Neuronal stem cell (in vitro differentiated cells): ENCODE data around the gene FOXP2.

ENCODE experiments used
- DNase-seq: peaks from one replicate; pipeline ENCODE4 v3.0.0-alpha.2; 2013; ENCODE audit warnings: low spot score
- H2AFZ ChIP-seq: one replicate; pipeline ENCODE4 v1.6.1; 2013; ENCODE audit warnings: mild to moderate bottlenecking, low read length, inconsistent platforms
- H2AK5ac ChIP-seq: 2 replicates; pipeline ENCODE4 v1.6.1; 2013; ENCODE audit warnings: low read depth, mild to moderate bottlenecking, inconsistent platforms, low read length, moderate library complexity, mixed read lengths
- H2BK120ac ChIP-seq: 2 replicates; pipeline ENCODE4 v1.6.1; 2013; ENCODE audit warnings: low read depth, mild to moderate bottlenecking, inconsistent platforms, low read length, moderate library complexity, mixed read lengths
- H2BK12ac ChIP-seq: one replicate; pipeline ENCODE4 v1.6.1; 2013; ENCODE audit warnings: low read length, inconsistent platforms
- H2BK15ac ChIP-seq: 2 replicates; pipeline ENCODE4 v1.6.1; 2013; ENCODE audit warnings: mild to moderate bottlenecking, low read length, inconsistent platforms, mixed read lengths
- H2BK5ac ChIP-seq: one replicate; pipeline ENCODE4 v1.6.1; 2013; ENCODE audit warnings: inconsistent platforms, mild to moderate bottlenecking, low read length, moderate library complexity
- H3K14ac ChIP-seq: one replicate; pipeline ENCODE4 v1.6.1; 2013; ENCODE audit warnings: low read length, inconsistent platforms
- H3K18ac ChIP-seq: 2 replicates; pipeline ENCODE4 v1.6.1; 2013; ENCODE audit warnings: low read length, inconsistent platforms
- H3K23ac ChIP-seq: 2 replicates; pipeline ENCODE4 v1.6.1; 2013; ENCODE audit warnings: low read depth, mild to moderate bottlenecking, mixed read lengths, low read length, inconsistent platforms; ENCODE audit not compliant: poor library complexity
- H3K27ac ChIP-seq: replicated peaks from 3 replicates; pipeline ENCODE4 v1.5.1; 2013; ENCODE audit warnings: low read length, inconsistent platforms
- H3K27me3 ChIP-seq, 3 experiments: 2 replicates each; pipeline ENCODE4 v1.6.1; 2013; ENCODE audit warnings: low read length in 3 of 3, mild to moderate bottlenecking in 2 of 3, inconsistent platforms in 1 of 3, low read depth in 1 of 3, mixed read lengths in 1 of 3, moderate library complexity in 1 of 3; ENCODE audit not compliant: control insufficient read depth in 3 of 3, insufficient read depth in 3 of 3
- H3K36me3 ChIP-seq, 2 donors: replicated peaks in 1 of 2; 2 replicates each; pipeline ENCODE4 v1.6.1; 2013; ENCODE audit warnings: low read length in 2 of 2; ENCODE audit not compliant: control insufficient read depth in 2 of 2, insufficient read depth in 2 of 2
- H3K4ac ChIP-seq: 2 replicates; pipeline ENCODE4 v1.6.1; 2013; ENCODE audit warnings: inconsistent platforms, mild to moderate bottlenecking, low read length, moderate library complexity
- H3K4me1 ChIP-seq, 2 donors: 1 replicate in 1 of 2; 2 replicates in 1 of 2; pipeline ENCODE4 v1.6.1; 2013; ENCODE audit warnings: low read length in 2 of 2, low read depth in 1 of 2; ENCODE audit not compliant: control insufficient read depth in 2 of 2, insufficient read depth in 1 of 2
- H3K4me2 ChIP-seq: one replicate; pipeline ENCODE4 v1.6.1; 2013; ENCODE audit warnings: mild to moderate bottlenecking, low read length, inconsistent platforms; ENCODE audit not compliant: insufficient read depth, poor library complexity, severe bottlenecking
- H3K4me3 ChIP-seq, 2 donors: 2 replicates each; pipeline ENCODE4 v1.5.1; 2013; ENCODE audit warnings: low read length in 2 of 2, mild to moderate bottlenecking in 2 of 2, inconsistent platforms in 1 of 2, moderate library complexity in 1 of 2
- H3K79me1 ChIP-seq: one replicate; pipeline ENCODE4 v1.6.1; 2013; ENCODE audit warnings: low read depth, mild to moderate bottlenecking, inconsistent platforms, low read length, moderate library complexity
- H3K9ac ChIP-seq: one replicate; pipeline ENCODE4 v1.6.1; 2013; ENCODE audit warnings: mild to moderate bottlenecking, low read depth, low read length, inconsistent platforms; ENCODE audit not compliant: poor library complexity
- H3K9me3 ChIP-seq, 2 donors: replicated peaks in 1 of 2; 2 replicates each; pipeline versions ENCODE3 to v1.6.1; 2013; ENCODE audit warnings: low read length in 2 of 2, mild to moderate bottlenecking in 2 of 2, inconsistent platforms in 1 of 2, low read depth in 1 of 2, mixed read lengths in 1 of 2, moderate library complexity in 1 of 2; ENCODE audit not compliant: control insufficient read depth in 2 of 2, insufficient read depth in 1 of 2
- H4K8ac ChIP-seq: one replicate; pipeline ENCODE4 v1.6.1; 2013; ENCODE audit warnings: low read depth, mild to moderate bottlenecking, inconsistent platforms, low read length, moderate library complexity
- H4K91ac ChIP-seq: one replicate; pipeline ENCODE4 v1.6.1; 2013; ENCODE audit warnings: low read length, low read depth, mild to moderate bottlenecking, inconsistent platforms; ENCODE audit not compliant: poor library complexity
- WGBS, 2 donors: extraction: QIAGEN DNeasy Blood & Tissue Kit; methylation state at CpG; one replicate each; pipeline ENCODE4 v1.1.7; 2013; ENCODE audit warnings: missing lambda C conversion rate in 2 of 2, mixed read lengths in 1 of 2; ENCODE audit not compliant: insufficient read length in 2 of 2, insufficient replicate concordance in 1 of 2; ENCODE audit errors: extremely low coverage in 2 of 2; 5-methylcytosine and 5-hydroxymethylcytosine counted together

The FOXP2 gene

GRCh38 chr7:114533131-114533530 is 118.5 kb downstream of the FOXP2 start:
- Histone ChIP-seq H3K4me1 (peaks cover 0 to 29% of the 10 kb centered on the region in 2 donors), H3K23ac (no peak overlapping the region), H4K91ac (no peak overlapping the region), H3K36me3 (no peaks in the 10 kb centered on the region), H3K14ac (no peak overlapping the region), H3K4ac (no peak overlapping the region), H2BK15ac (no peak overlapping the region), H3K27me3 (no peaks in the 10 kb centered on the region), H2AFZ (no peak overlapping the region), H2BK5ac (no peak overlapping the region), H2AK5ac (no peak overlapping the region), H3K4me2 (no peak overlapping the region), H3K4me3 (no peak overlapping the region), H3K79me1 (no peaks in the 10 kb centered on the region), H2BK12ac (no peak overlapping the region), H4K8ac (no peak overlapping the region), H3K18ac (no peak overlapping the region), H3K9me3 (no peaks in the 10 kb centered on the region), H2BK120ac (no peak overlapping the region), H3K9ac (no peak overlapping the region), H3K27ac (no peak overlapping the region)
- WGBS, 2 donors, result no CpG with 5 or more reads among the region's 3 CpGs
- DNase-seq, result no peak

- H3K27ac ChIP-seq, result no peak overlapping the region
- H2BK15ac ChIP-seq, result no peak overlapping the region
- H4K91ac ChIP-seq, result no peak overlapping the region
- no peak overlapping the region for H4K8ac ChIP-seq
- no CpG with 5 or more reads among the region's 2 CpGs for WGBS, 2 donors
- DNase-seq, result no peak
- H3K4me3 ChIP-seq, result no peak overlapping the region
- no peak overlapping the region for H2BK5ac ChIP-seq
- H2BK12ac ChIP-seq, result no peak overlapping the region
- H3K79me1 ChIP-seq, result no peaks in the 10 kb centered on the region
- no peak overlapping the region for H3K4me2 ChIP-seq
- no peak overlapping the region for H3K14ac ChIP-seq
- H3K9ac ChIP-seq, result no peak overlapping the region
- no peak overlapping the region for H3K18ac ChIP-seq
- no peak overlapping the region for H3K23ac ChIP-seq
- H3K4me1 ChIP-seq, result peaks cover 0 to 29% of the 10 kb centered on the region in 2 donors
- no peaks in the 10 kb centered on the region for H3K9me3 ChIP-seq
- no peak overlapping the region for H2BK120ac ChIP-seq
- H3K27me3 ChIP-seq, result no peaks in the 10 kb centered on the region
- no peak overlapping the region for H2AK5ac ChIP-seq
- H3K4ac ChIP-seq, result no peak overlapping the region
- H3K36me3 ChIP-seq, result no peaks in the 10 kb centered on the region
- no peak overlapping the region for H2AFZ ChIP-seq
These were observed 120.3 kb downstream of the FOXP2 start for GRCh38 chr7:114534953-114535352.

- H3K9me3 ChIP-seq, result no peaks in the 10 kb centered on the region
- no peak overlapping the region for H3K23ac ChIP-seq
- H2AFZ ChIP-seq, result no peak overlapping the region
- H3K4me3 ChIP-seq, result no peak overlapping the region
- no peaks in the 10 kb centered on the region for H3K79me1 ChIP-seq
- no peak overlapping the region for H3K4me2 ChIP-seq
- no peak overlapping the region for H2AK5ac ChIP-seq
- H3K18ac ChIP-seq, result no peak overlapping the region
- peaks cover 0 to 12% of the 10 kb centered on the region in 2 donors for H3K4me1 ChIP-seq
- H2BK5ac ChIP-seq, result no peak overlapping the region
- DNase-seq, result no peak
- no peak overlapping the region for H2BK120ac ChIP-seq
- H2BK12ac ChIP-seq, result no peak overlapping the region
- no peak overlapping the region for H3K27ac ChIP-seq
- no peak overlapping the region for H2BK15ac ChIP-seq
- H4K8ac ChIP-seq, result no peak overlapping the region
- H3K36me3 ChIP-seq, result no peaks in the 10 kb centered on the region
- no peak overlapping the region for H3K14ac ChIP-seq
- no peaks in the 10 kb centered on the region for H3K27me3 ChIP-seq
- H3K4ac ChIP-seq, result no peak overlapping the region
- H3K9ac ChIP-seq, result no peak overlapping the region
- H4K91ac ChIP-seq, result no peak overlapping the region
These were observed 125.0 kb downstream of the FOXP2 start for GRCh38 chr7:114539575-114539974.

GRCh38 chr7:114540291-114540690 is 125.7 kb downstream of the FOXP2 start:
- WGBS, 2 donors, result no CpG with 5 or more reads among the region's 1 CpG
- Histone ChIP-seq H2BK15ac (no peak overlapping the region), H3K4me1 (peaks cover 0 to 12% of the 10 kb centered on the region in 2 donors), H3K18ac (no peak overlapping the region), H2BK12ac (no peak overlapping the region), H3K27me3 (no peaks in the 10 kb centered on the region), H3K4me2 (no peak overlapping the region), H3K9me3 (no peaks in the 10 kb centered on the region), H2BK120ac (no peak overlapping the region), H2BK5ac (no peak overlapping the region), H3K23ac (no peak overlapping the region), H3K79me1 (no peaks in the 10 kb centered on the region), H4K8ac (no peak overlapping the region), H4K91ac (no peak overlapping the region), H3K4me3 (no peak overlapping the region), H2AFZ (no peak overlapping the region), H3K9ac (no peak overlapping the region), H3K14ac (no peak overlapping the region), H3K4ac (no peak overlapping the region), H3K27ac (no peak overlapping the region), H2AK5ac (no peak overlapping the region), H3K36me3 (no peaks in the 10 kb centered on the region)
- DNase-seq, result no peak
